ENCODE results near the gene PLP2.
A peak's percentile ranks its signal among the peaks of the same experiment; 100 is the strongest.

PLP2 gene

GRCh38 chrX:49179358-49179757 lies 7.7 kb downstream of the PLP2 start:
- Histone ChIP-seq H3F3A (ENCODE audit: control insufficient read depth, insufficient read depth) (no peaks in the 10 kb centered on the region), H3K9me2 (replicated peaks; ENCODE audit: control insufficient read depth, low read length) (no peaks in the 10 kb centered on the region), H3K27ac (ENCODE audit: low read depth, low read length) (no peak overlapping the region), H3K4me2 (ENCODE audit: low read length) (no peak overlapping the region), H3K4me1 (ENCODE audit: control insufficient read depth, low read length) (peaks cover 2% of the 10 kb centered on the region), H3K9me3 (ENCODE audit: control insufficient read depth, insufficient read depth, low read length) (no peaks in the 10 kb centered on the region), H3K36me3 (ENCODE audit: control insufficient read depth, low read length) (peaks cover 40% of the 10 kb centered on the region), H3K27me3 (ENCODE audit: control insufficient read depth, low read length) (no peaks in the 10 kb centered on the region), H3K4me3 (ENCODE audit: low read length) (no peak overlapping the region), H3K79me2 (ENCODE audit: control insufficient read depth, low read length) (peaks cover 8% of the 10 kb centered on the region), H4K20me1 (ENCODE audit: control insufficient read depth, insufficient read depth, low read depth, low read length) (no peaks in the 10 kb centered on the region)
- TF ChIP-seq CTCF (IDR thresholded peaks at IDR 0.05; ENCODE audit: low read depth, low read length, poor library complexity, severe bottlenecking) = no peak

- H4K20me1 ChIP-seq (ENCODE audit: control insufficient read depth, insufficient read depth, low read depth, low read length) = no peaks in the 10 kb centered on the region
- no peak overlapping the region for H3K4me2 ChIP-seq (ENCODE audit: low read length)
- H3K79me2 ChIP-seq (ENCODE audit: control insufficient read depth, low read length) = peaks cover 26% of the 10 kb centered on the region
- H3K27me3 ChIP-seq (ENCODE audit: control insufficient read depth, low read length) = no peaks in the 10 kb centered on the region
- TF ChIP-seq EZH2phosphoT487 (IDR thresholded peaks at IDR 0.05; ENCODE audit: borderline replicate concordance, low read length) (no peak), CTCF (IDR thresholded peaks at IDR 0.05; ENCODE audit: low read depth, low read length, poor library complexity, severe bottlenecking) (no peak)
- no peak overlapping the region for H3K4me3 ChIP-seq (ENCODE audit: low read length)
- H3K9me3 ChIP-seq (ENCODE audit: control insufficient read depth, insufficient read depth, low read length) = no peaks in the 10 kb centered on the region
- peaks cover 18% of the 10 kb centered on the region for H3K36me3 ChIP-seq (ENCODE audit: control insufficient read depth, low read length)
- H3K4me1 ChIP-seq (ENCODE audit: control insufficient read depth, low read length) = peaks cover 25% of the 10 kb centered on the region
- H3K9me2 ChIP-seq (replicated peaks; ENCODE audit: control insufficient read depth, low read length) = no peaks in the 10 kb centered on the region
- H3F3A ChIP-seq (ENCODE audit: control insufficient read depth, insufficient read depth) = no peaks in the 10 kb centered on the region
- H3K27ac ChIP-seq (ENCODE audit: low read depth, low read length) = no peak overlapping the region
Observed at GRCh38 chrX:49183701-49184281, 12.1 kb downstream of the PLP2 start.

- Histone ChIP-seq H3K9me3 (ENCODE audit: control insufficient read depth, insufficient read depth, low read length) (no peaks in the 10 kb centered on the region), H3K9me2 (replicated peaks; ENCODE audit: control insufficient read depth, low read length) (no peaks in the 10 kb centered on the region), H3K4me3 (ENCODE audit: low read length) (peak overlapping the region; percentile 87), H3K4me1 (ENCODE audit: control insufficient read depth, low read length) (peaks cover 33% of the 10 kb centered on the region), H4K20me1 (ENCODE audit: control insufficient read depth, insufficient read depth, low read depth, low read length) (no peaks in the 10 kb centered on the region), H3K4me2 (ENCODE audit: low read length) (peak overlapping the region; percentile 87), H3F3A (ENCODE audit: control insufficient read depth, insufficient read depth) (peaks cover 5% of the 10 kb centered on the region), H3K27ac (ENCODE audit: low read depth, low read length) (peak overlapping the region; percentile 37), H3K36me3 (ENCODE audit: control insufficient read depth, low read length) (peaks cover 15% of the 10 kb centered on the region), H3K79me2 (ENCODE audit: control insufficient read depth, low read length) (peaks cover 26% of the 10 kb centered on the region), H3K27me3 (ENCODE audit: control insufficient read depth, low read length) (no peaks in the 10 kb centered on the region)
- TF ChIP-seq CTCF (IDR thresholded peaks at IDR 0.05; ENCODE audit: low read depth, low read length, poor library complexity, severe bottlenecking) = no peak
- no peak for TF ChIP-seq EZH2phosphoT487 (IDR thresholded peaks at IDR 0.05; ENCODE audit: borderline replicate concordance, low read length)
Observed at GRCh38 chrX:49184294-49185281, 12.9 kb downstream of the PLP2 start.

Measured in DOHH2 (cell line).